Neural cell (in vitro differentiated cells): ENCODE data around the gene CTDP1. TPM values are rescaled to one million over a fixed set of nuclear protein-coding genes. Genes with fewer than 3 reads are reported as not detected.
"Not testable (repeated sequence)": the region's sequence is repeated elsewhere in the genome, so short reads cannot be mapped to it uniquely, and the experiment has no call there.

Source experiments
- H2AFZ ChIP-seq: fragments of 200-600, 300-800 bp; sonication (generic), shearing (Covaris generic); 2 replicates; pipeline ENCODE4 v1.6.0; 2014; ENCODE audit warnings: low read depth, mild to moderate bottlenecking, antibody characterized with exemption, low read length, moderate library complexity
- H3F3A ChIP-seq: fragments of 200-600 bp; shearing (Covaris generic); 2 replicates; pipeline ENCODE4 v1.6.1; 2016; ENCODE audit warnings: mild to moderate bottlenecking, moderate library complexity, mixed read lengths, antibody characterized with exemption, low read length; ENCODE audit not compliant: insufficient read depth, poor library complexity, severe bottlenecking
- H3K27ac ChIP-seq: fragments of 200-600, 300-800 bp; sonication (generic), shearing (Covaris generic); 2 replicates; pipeline ENCODE4 v1.5.1; 2014; ENCODE audit warnings: mild to moderate bottlenecking, low read length, moderate library complexity
- H3K27me3 ChIP-seq: fragments of 300-800, 200-600 bp; sonication (generic), shearing (Covaris generic); 2 replicates; pipeline ENCODE4 v1.6.0; 2014; ENCODE audit warnings: mild to moderate bottlenecking, low read depth, low read length, moderate library complexity; ENCODE audit not compliant: insufficient read depth
- H3K36me3 ChIP-seq: fragments of 300-800, 200-600 bp; sonication (generic), shearing (Covaris generic); 2 replicates; pipeline ENCODE4 v1.5.1; 2014; ENCODE audit warnings: mild to moderate bottlenecking, antibody characterized with exemption, low read length, moderate library complexity; ENCODE audit not compliant: insufficient read depth
- H3K4me2 ChIP-seq: fragments of 300-800, 200-600 bp; sonication (generic), shearing (Covaris generic); 2 replicates; pipeline ENCODE4 v1.6.0; 2014; ENCODE audit warnings: mild to moderate bottlenecking, low read length
- H3K4me3 ChIP-seq: fragments of 300-800, 200-600 bp; sonication (generic), shearing (Covaris generic); 2 replicates; pipeline ENCODE4 v1.5.1; 2014; ENCODE audit warnings: mild to moderate bottlenecking, low read length, moderate library complexity
- H3K79me2 ChIP-seq: fragments of 200-600 bp; shearing (Covaris generic); replicated peaks from 2 replicates; pipeline ENCODE4 v1.6.0; 2014; ENCODE audit warnings: mild to moderate bottlenecking, low read length, moderate library complexity; ENCODE audit not compliant: insufficient read depth
- H3K9ac ChIP-seq: fragments of 300-800, 200-600 bp; sonication (generic), shearing (Covaris generic); 2 replicates; pipeline ENCODE4 v1.6.1; 2016; ENCODE audit warnings: mild to moderate bottlenecking, low read length, mixed read lengths
- H3K9me2 ChIP-seq: fragments of 200-600 bp; shearing (Covaris generic); 2 replicates; pipeline ENCODE4 v1.6.1; 2016; ENCODE audit warnings: mild to moderate bottlenecking, low read length, mixed read lengths; ENCODE audit not compliant: insufficient read depth
- H3K9me3 ChIP-seq: fragments of 200-600, 300-800 bp; sonication (generic), shearing (Covaris generic); 2 replicates; pipeline ENCODE4 v1.6.1; 2016; ENCODE audit warnings: mild to moderate bottlenecking, mixed run types, low read length, moderate library complexity, mixed read lengths
- H4K20me1 ChIP-seq: fragments of 200-600 bp; shearing (Covaris generic); 2 replicates; pipeline ENCODE4 v1.6.1; 2016; ENCODE audit warnings: mild to moderate bottlenecking, mixed run types; ENCODE audit not compliant: insufficient read depth
- EP300 ChIP-seq: fragments of 450-650 bp; conservative IDR thresholded peaks from 2 replicates; pipeline ENCODE4 v1.6.1; 2014; ENCODE audit warnings: antibody characterized with exemption, mild to moderate bottlenecking, moderate library complexity; ENCODE audit not compliant: poor library complexity, severe bottlenecking
- EZH2 ChIP-seq: fragments of 200-600, 300-800 bp; shearing (Covaris generic), sonication (generic); IDR thresholded peaks from 2 replicates; pipeline ENCODE4 v1.6.1; 2014; ENCODE audit warnings: antibody characterized with exemption, low read length, borderline replicate concordance, mild to moderate bottlenecking; ENCODE audit not compliant: insufficient read depth, poor library complexity, severe bottlenecking
- MXI1 ChIP-seq: fragments of 450-650 bp; conservative IDR thresholded peaks from 2 replicates; pipeline ENCODE4 v1.6.1; 2014; ENCODE audit warnings: antibody characterized with exemption, mild to moderate bottlenecking; ENCODE audit not compliant: poor library complexity, severe bottlenecking
- POLR2AphosphoS5 ChIP-seq: IDR thresholded peaks from 2 replicates; pipeline ENCODE4 v1.6.1; 2012
- RAD21 ChIP-seq: fragments of 450-650 bp; conservative IDR thresholded peaks from 2 replicates; pipeline ENCODE4 v1.6.1; 2014; ENCODE audit warnings: antibody characterized with exemption, mild to moderate bottlenecking, moderate library complexity
- REST ChIP-seq: IDR thresholded peaks from 2 replicates; pipeline ENCODE4 v1.6.1; 2012; ENCODE audit warnings: borderline replicate concordance
- SMC3 ChIP-seq: fragments of 450-650 bp; conservative IDR thresholded peaks from 2 replicates; pipeline ENCODE4 v1.6.1; 2014; ENCODE audit warnings: antibody characterized with exemption, mild to moderate bottlenecking, moderate library complexity; ENCODE audit not compliant: poor library complexity
- TAF1 ChIP-seq: IDR thresholded peaks from 2 replicates; pipeline ENCODE4 v1.6.1; 2012; ENCODE audit warnings: low read depth
- polyA plus RNA-seq: library from polyadenylated mRNA; depleted of rRNA; stranded (reverse); fragments of >200 nt; gene quantifications from 2 replicates; pipeline ENCODE4 v1.2.3, GENCODE V29; 2014
- TF ChIP-seq, protein P1 (sequence below): fragments of 450-650 bp; IDR thresholded peaks from 2 replicates; pipeline ENCODE4 v1.5.1; 2014; ENCODE audit warnings: antibody characterized with exemption, mild to moderate bottlenecking, moderate library complexity; ENCODE audit not compliant: poor library complexity, severe bottlenecking

CTDP1 gene
- polyA plus RNA-seq, 1 donor from 2014 or later, result 22.3 TPM

DNA sequence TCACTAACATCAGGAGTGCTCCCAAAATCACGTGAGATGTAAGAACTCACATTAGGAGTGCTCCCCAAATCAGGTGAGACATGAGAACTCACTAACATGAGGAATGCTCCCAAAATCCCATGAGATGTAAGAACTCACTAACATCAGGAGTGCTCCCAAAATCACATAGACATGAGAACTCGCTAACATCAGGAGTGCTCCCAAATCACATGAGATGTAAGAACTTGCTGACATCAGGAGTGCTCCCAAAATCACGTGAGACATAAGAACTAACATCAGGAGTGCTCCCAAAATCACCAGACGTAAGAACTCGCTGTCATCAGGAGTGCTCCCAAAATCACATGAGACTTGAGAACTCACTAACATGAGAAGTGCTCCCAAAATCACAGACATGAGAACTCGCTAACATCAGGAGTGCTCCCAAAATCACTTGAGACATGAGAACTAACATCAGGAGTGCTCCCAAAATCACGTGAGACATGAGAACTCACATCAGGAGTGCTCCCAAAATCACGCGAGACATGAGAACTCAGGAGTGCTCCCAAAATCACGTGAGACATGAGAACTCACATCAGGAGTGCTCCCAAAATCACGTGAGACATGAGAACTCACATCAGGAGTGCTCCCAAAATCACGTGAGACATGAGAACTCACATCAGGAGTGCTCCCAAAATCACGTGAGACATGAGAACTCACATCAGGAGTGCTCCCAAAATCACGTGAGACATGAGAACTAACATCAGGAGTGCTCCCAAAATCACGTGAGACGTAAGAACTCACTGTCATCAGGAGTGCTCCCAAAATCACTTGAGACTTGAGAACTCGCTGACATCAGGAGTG lies 52.5 kb downstream of the CTDP1 start:
- H3K4me2 ChIP-seq, H3F3A ChIP-seq, H3K27me3 ChIP-seq, H2AFZ ChIP-seq, H3K27ac ChIP-seq, H4K20me1 ChIP-seq, H3K79me2 ChIP-seq, H3K4me3 ChIP-seq, H3K9me3 ChIP-seq, H3K9ac ChIP-seq, H3K9me2 ChIP-seq: not testable (repeated sequence)
- peaks cover 23% of the 10 kb centered on the region for H3K36me3 ChIP-seq

DNA sequence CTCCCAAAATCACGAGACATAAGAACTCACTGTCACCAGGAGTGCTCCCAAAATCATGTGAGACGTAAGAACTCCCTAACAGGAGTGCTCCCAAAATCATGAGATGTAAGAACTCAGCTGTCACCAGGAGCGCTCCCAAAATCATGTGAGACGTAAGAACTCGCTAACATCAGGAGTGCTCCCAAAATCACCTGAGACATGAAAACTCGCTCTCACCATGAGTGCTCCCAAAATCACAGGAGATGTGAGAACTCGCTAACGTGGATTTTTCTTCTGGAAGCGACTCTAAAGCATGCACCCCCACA lies 53.1 kb downstream of the CTDP1 start:
- Histone ChIP-seq H3K27ac (no peak overlapping the region), H3K79me2 (no peaks in the 10 kb centered on the region), H3K9ac (no peak overlapping the region), H3K4me3 (no peak overlapping the region), H4K20me1 (no peaks in the 10 kb centered on the region), H3K9me3 (peaks cover 9% of the 10 kb centered on the region), H2AFZ (no peak overlapping the region), H3K36me3 (peaks cover 23% of the 10 kb centered on the region), H3K4me2 (no peak overlapping the region), H3K9me2 (no peaks in the 10 kb centered on the region), H3K27me3 (no peaks in the 10 kb centered on the region), H3F3A (no peaks in the 10 kb centered on the region)
- TF ChIP-seq EZH2 (no peak), POLR2AphosphoS5 (no peak), RAD21 (no peak), EP300 (no peak), TAF1 (no peak), REST (no peak), MXI1 (no peak), SMC3 (no peak)
- TF ChIP-seq, protein P1, sequence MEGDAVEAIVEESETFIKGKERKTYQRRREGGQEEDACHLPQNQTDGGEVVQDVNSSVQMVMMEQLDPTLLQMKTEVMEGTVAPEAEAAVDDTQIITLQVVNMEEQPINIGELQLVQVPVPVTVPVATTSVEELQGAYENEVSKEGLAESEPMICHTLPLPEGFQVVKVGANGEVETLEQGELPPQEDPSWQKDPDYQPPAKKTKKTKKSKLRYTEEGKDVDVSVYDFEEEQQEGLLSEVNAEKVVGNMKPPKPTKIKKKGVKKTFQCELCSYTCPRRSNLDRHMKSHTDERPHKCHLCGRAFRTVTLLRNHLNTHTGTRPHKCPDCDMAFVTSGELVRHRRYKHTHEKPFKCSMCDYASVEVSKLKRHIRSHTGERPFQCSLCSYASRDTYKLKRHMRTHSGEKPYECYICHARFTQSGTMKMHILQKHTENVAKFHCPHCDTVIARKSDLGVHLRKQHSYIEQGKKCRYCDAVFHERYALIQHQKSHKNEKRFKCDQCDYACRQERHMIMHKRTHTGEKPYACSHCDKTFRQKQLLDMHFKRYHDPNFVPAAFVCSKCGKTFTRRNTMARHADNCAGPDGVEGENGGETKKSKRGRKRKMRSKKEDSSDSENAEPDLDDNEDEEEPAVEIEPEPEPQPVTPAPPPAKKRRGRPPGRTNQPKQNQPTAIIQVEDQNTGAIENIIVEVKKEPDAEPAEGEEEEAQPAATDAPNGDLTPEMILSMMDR, result no peak
